Effector memory CD4-positive, alpha-beta T cell (primary cell): ENCODE measurements around the gene DOCK2.

Experiments used
- DNase-seq, 3 donors: peaks; one replicate each; pipeline ENCODE4 v3.0.0-alpha.2; 2020
- H3K27ac ChIP-seq: 2 replicates; pipeline ENCODE4 v1.7.0; 2013; ENCODE audit warnings: mild to moderate bottlenecking, low read length, moderate library complexity; ENCODE audit not compliant: insufficient read depth, poor library complexity, severe bottlenecking
- H3K27me3 ChIP-seq: replicated peaks from 2 replicates; pipeline ENCODE4 v1.7.0; 2013; ENCODE audit warnings: mild to moderate bottlenecking, low read length; ENCODE audit not compliant: insufficient read depth, control insufficient read depth, poor library complexity, severe bottlenecking
- H3K36me3 ChIP-seq: 2 replicates; pipeline ENCODE4 v1.7.0; 2013; ENCODE audit warnings: mild to moderate bottlenecking, low read length, moderate library complexity; ENCODE audit not compliant: control insufficient read depth, insufficient read depth
- H3K4me1 ChIP-seq: 2 replicates; pipeline ENCODE4 v1.7.0; 2013; ENCODE audit warnings: low read length, mild to moderate bottlenecking; ENCODE audit not compliant: control insufficient read depth, insufficient read depth, poor library complexity, severe bottlenecking
- H3K4me3 ChIP-seq: 2 replicates; pipeline ENCODE4 v1.7.0; 2013; ENCODE audit warnings: low read length, low read depth, mild to moderate bottlenecking; ENCODE audit not compliant: insufficient read depth, poor library complexity, severe bottlenecking
- H3K9me3 ChIP-seq: 2 replicates; pipeline ENCODE4 v1.7.0; 2013; ENCODE audit warnings: mild to moderate bottlenecking, low read length, moderate library complexity; ENCODE audit not compliant: control insufficient read depth

DOCK2 gene

DNA sequence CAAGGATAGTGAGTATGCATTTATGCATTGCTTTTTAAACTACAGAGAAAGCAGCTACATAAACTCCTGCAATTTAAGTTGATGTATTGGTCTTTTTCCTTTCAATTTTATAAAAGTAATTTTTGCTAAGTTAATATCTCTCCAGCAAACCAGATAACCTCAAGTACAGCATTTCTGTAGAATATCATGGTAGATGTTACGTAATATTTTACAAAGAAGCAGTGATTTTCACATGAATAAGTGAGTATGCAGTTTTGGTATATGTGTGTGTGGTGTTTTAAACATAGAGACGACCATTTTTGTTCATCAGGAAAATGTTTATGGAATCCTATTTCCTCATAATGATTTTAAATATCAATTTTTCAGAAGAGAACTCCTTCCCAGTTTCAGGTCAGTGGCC is 224.4 kb downstream of the DOCK2 start:
- H3K4me3 ChIP-seq = no peak overlapping the region
- no peaks in the 10 kb centered on the region for H3K27me3 ChIP-seq
- H3K9me3 ChIP-seq = no peaks in the 10 kb centered on the region
- no peaks in the 10 kb centered on the region for H3K4me1 ChIP-seq
- peaks cover 7% of the 10 kb centered on the region for H3K36me3 ChIP-seq
- DNase-seq = no peak
- no peak overlapping the region for H3K27ac ChIP-seq

DNA sequence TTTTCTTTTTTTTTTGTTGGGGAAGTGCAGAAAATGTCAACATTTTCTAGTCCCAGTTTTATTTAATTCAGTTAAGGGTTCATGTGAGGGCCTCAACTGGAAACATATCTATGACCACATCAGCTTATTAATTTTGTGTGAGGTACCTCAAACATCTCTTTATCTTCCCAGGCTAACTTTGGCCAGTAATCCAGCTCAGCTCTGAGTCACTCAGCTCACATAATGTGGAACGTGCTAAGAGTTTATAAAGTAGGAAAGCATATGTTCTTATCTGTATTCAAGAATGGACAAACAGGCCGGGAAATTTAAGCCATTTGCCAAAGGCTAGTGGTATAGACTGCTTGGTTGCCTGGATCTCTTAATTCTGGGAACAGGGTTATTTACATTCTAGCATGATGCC is 224.9 kb downstream of the DOCK2 start:
- DNase-seq = no peak
- Histone ChIP-seq H3K27ac (no peak overlapping the region), H3K9me3 (no peaks in the 10 kb centered on the region), H3K36me3 (peaks cover 8% of the 10 kb centered on the region), H3K4me1 (no peaks in the 10 kb centered on the region), H3K27me3 (no peaks in the 10 kb centered on the region), H3K4me3 (no peak overlapping the region)

DNA sequence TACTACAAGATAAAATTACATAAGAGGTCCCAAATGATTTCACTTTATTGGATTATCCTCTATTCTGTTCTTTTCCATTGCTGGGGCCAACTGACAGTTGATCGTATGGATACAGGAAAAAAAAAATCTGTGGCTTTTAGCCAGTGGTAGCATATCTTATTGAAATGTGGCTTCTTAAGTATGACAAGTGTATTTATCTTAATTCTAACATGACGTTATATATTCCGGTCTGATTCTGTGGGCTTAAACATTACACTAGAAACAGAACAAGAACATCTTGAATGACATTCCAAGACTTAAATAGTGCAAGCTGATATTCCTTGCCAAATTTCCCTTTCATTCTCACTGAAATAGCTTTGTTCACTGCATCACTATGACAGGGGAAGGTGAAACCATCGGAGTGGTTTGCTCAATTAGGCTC is 225.3 kb downstream of the DOCK2 start:
- Histone ChIP-seq H3K36me3 (peaks cover 13% of the 10 kb centered on the region), H3K4me3 (no peak overlapping the region), H3K27me3 (no peaks in the 10 kb centered on the region), H3K4me1 (no peaks in the 10 kb centered on the region), H3K9me3 (no peaks in the 10 kb centered on the region), H3K27ac (no peak overlapping the region)
- no peak for DNase-seq

GRCh38 chr5:169864483-169864882 is 227.4 kb downstream of the DOCK2 start:
- DNase-seq = no peak

GRCh38 chr5:169867347-169867746 is 230.3 kb downstream of the DOCK2 start:
- Histone ChIP-seq H3K9me3 (no peaks in the 10 kb centered on the region), H3K4me3 (no peak overlapping the region), H3K36me3 (peaks cover 36% of the 10 kb centered on the region), H3K27ac (no peak overlapping the region), H3K4me1 (no peaks in the 10 kb centered on the region), H3K27me3 (no peaks in the 10 kb centered on the region)
- DNase-seq = no peak

More at GRCh38 chr5:169864483-169864882, 227.4 kb downstream of the DOCK2 start:
- Histone ChIP-seq H3K27me3 (no peaks in the 10 kb centered on the region), H3K4me1 (no peaks in the 10 kb centered on the region), H3K9me3 (no peaks in the 10 kb centered on the region), H3K36me3 (peaks cover 27% of the 10 kb centered on the region), H3K4me3 (no peak overlapping the region), H3K27ac (no peak overlapping the region)

DNA sequence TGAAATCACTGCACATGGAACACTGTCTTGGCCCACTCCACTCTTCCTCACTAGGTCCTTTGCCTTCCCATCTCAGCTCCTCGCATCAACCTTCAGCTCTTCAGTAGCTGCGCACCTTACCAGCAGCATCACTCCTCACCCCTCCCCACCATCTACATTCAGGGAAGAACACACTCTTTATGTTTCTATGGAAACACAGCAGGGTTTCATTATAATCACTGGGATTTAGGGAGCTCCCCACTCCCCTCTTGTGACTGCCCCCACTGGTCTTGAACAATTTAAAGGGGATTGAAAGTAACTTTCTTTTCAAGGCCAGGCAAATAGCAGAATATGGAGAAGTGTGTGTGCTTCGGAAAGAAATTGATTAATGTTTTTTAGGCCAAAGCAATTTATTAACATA is 232.0 kb downstream of the DOCK2 start:
- Histone ChIP-seq H3K9me3 (no peaks in the 10 kb centered on the region), H3K4me3 (no peak overlapping the region), H3K36me3 (peaks cover 34% of the 10 kb centered on the region), H3K27ac (no peak overlapping the region), H3K27me3 (no peaks in the 10 kb centered on the region), H3K4me1 (no peaks in the 10 kb centered on the region)
- no peak for DNase-seq

DNA sequence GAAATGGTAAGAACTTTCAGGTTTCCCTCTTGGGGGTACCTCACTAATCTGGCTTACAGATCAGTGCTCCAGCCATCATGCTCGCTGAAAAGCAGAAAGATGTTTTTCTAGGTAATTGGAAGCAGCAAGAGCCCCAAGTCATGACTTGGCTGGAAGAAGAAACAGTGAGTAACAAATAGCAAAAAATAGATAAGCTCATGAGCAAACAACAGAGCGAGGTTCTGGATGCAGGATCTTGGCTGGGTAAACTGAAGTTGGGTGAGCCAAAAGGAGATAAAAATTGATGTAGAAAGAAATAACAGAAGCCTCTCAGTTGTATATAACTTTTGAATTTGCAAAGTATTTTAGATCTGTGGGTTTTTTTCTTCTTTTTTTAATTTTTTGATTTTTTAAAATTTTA is 233.1 kb downstream of the DOCK2 start:
- Histone ChIP-seq H3K9me3 (no peaks in the 10 kb centered on the region), H3K4me1 (no peaks in the 10 kb centered on the region), H3K4me3 (no peak overlapping the region), H3K27ac (no peak overlapping the region), H3K27me3 (no peaks in the 10 kb centered on the region), H3K36me3 (peaks cover 34% of the 10 kb centered on the region)
- no peak for DNase-seq

GRCh38 chr5:169871826-169872490 is 234.9 kb downstream of the DOCK2 start:
- no peaks in the 10 kb centered on the region for H3K9me3 ChIP-seq
- H3K36me3 ChIP-seq = peaks cover 39% of the 10 kb centered on the region
- no peak overlapping the region for H3K27ac ChIP-seq
- H3K4me1 ChIP-seq = no peaks in the 10 kb centered on the region
- H3K27me3 ChIP-seq = no peaks in the 10 kb centered on the region
- no peak overlapping the region for H3K4me3 ChIP-seq
- DNase-seq = no peak

- Histone ChIP-seq H3K4me1 (no peaks in the 10 kb centered on the region), H3K36me3 (peaks cover 25% of the 10 kb centered on the region), H3K27ac (no peak overlapping the region), H3K27me3 (no peaks in the 10 kb centered on the region), H3K9me3 (no peaks in the 10 kb centered on the region), H3K4me3 (no peak overlapping the region)
- no peak for DNase-seq
These were observed 236.6 kb downstream of the DOCK2 start for GRCh38 chr5:169873642-169874041.

GRCh38 chr5:169874621-169875020 is 237.5 kb downstream of the DOCK2 start:
- H3K27ac ChIP-seq = no peak overlapping the region
- DNase-seq = no peak
- H3K27me3 ChIP-seq = no peaks in the 10 kb centered on the region
- no peaks in the 10 kb centered on the region for H3K4me1 ChIP-seq
- H3K36me3 ChIP-seq = peaks cover 23% of the 10 kb centered on the region
- no peaks in the 10 kb centered on the region for H3K9me3 ChIP-seq
- no peak overlapping the region for H3K4me3 ChIP-seq
